Measurements from ENCODE around the gene DNMT1. TPM values are rescaled to one million over a fixed set of nuclear protein-coding genes. Genes with fewer than 3 reads are reported as not detected.
A peak's percentile ranks its signal among the peaks of the same experiment; 100 is the strongest.

Gene DNMT1
- total RNA-seq, 2 experiments from 2014 or later: 314 to 331 TPM

DNA sequence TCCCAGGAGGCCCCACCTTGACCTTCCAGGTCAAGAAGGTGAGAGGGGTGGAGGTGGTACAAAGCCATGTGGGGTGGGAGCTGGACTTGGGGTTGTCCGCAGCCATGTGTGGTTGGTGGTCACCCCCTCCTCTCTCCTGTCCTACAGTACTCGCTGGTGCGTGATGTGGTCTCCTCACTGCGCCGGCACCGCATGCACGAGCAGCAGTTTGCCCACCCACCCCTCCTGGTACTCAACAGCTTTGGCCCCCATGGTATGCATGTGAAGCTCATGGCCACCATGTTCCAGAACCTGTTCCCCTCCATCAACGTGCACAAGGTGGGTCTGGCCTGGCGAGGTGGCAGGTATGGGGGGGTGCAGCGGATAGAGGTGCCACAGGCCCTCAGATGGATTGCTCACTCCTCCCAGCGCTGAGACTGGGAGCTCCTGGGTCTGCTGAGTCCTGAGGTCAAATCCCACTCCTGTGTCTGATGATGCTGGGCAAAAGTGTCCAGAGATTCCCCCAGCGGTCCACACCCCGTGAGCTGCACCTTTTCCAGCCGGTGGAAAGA is 86.9 kb downstream of the DNMT1 start:
- no peak for DNase-seq
- Mint-ChIP-seq H3K27me3 (no peaks in the 10 kb centered on the region), H3K27ac (peak overlapping the region; percentile 69), H3K36me3 (ENCODE audit: low read depth) (peaks cover 55% of the 10 kb centered on the region), H3K9me3 (no peaks in the 10 kb centered on the region), H3K4me1 (peaks cover 82% of the 10 kb centered on the region), H3K4me3 (peak overlapping the region; percentile 88)
- ChIA-PET POLR2A (interaction anchor here (1.1 to 7.8 kb wide), 3 partner anchors 8 to 35 kb away, joined by 6 to 96 read pairs (median 14); partner anchors contain the start of genes EIF3G and P2RY11), CTCF (interaction anchor here (1.1 to 9.3 kb wide), 5 partner anchors 10 to 281 kb away, joined by 3 to 72 read pairs (median 5); partner anchors contain the start of gene EIF3G)

DNA sequence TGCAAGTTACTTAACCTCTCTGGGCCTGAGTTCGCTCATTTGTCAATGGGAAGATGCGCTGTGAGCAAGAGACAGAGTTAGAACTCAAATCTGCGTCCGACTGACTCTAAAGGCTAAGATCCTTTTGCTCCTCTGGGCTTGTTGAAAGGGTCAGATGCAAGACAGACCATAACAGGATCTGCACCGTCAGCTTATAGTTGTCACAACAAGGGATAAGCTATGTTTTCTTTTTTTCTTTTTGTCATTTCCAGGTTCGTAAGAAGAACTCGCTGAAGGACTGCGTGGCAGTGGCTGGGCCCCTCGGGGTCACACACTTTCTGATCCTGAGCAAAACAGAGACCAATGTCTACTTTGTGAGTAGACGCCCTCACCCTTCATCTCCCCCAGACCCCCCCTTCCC is 87.5 kb downstream of the DNMT1 start:
- H3K36me3 Mint-ChIP-seq (ENCODE audit: low read depth): peaks cover 49% of the 10 kb centered on the region
- ChIA-PET POLR2A (interaction anchor here (1.1 to 7.8 kb wide), 4 partner anchors 9 to 129 kb away, joined by 4 to 96 read pairs (median 10); partner anchors contain the start of genes EIF3G and P2RY11), CTCF (interaction anchor here (1.1 to 9.3 kb wide), 4 partner anchors 10 to 175 kb away, joined by 3 to 72 read pairs (median 5); partner anchors contain the start of gene EIF3G)
- no peak for DNase-seq
- peak overlapping the region; percentile 88 for H3K4me3 Mint-ChIP-seq
- peak overlapping the region; percentile 69 for H3K27ac Mint-ChIP-seq
- H3K4me1 Mint-ChIP-seq: peaks cover 82% of the 10 kb centered on the region
- H3K9me3 Mint-ChIP-seq: no peaks in the 10 kb centered on the region
- H3K27me3 Mint-ChIP-seq: no peaks in the 10 kb centered on the region

- ChIA-PET POLR2A (interaction anchor here (0.7 to 7.8 kb wide), 10 partner anchors 10 to 164 kb away, joined by 3 to 96 read pairs (median 4); partner anchors contain the start of genes DNMT1, EIF3G, ICAM1 and P2RY11), CTCF (interaction anchor here (0.6 to 1.6 kb wide), 3 partner anchors 10 to 1122 kb away, joined by 4 to 7 read pairs (median 6); no protein-coding TSS in a partner anchor)
- Mint-ChIP-seq H3K27me3 (no peaks in the 10 kb centered on the region), H3K4me3 (peak within 1 kb of the TSS; percentile 88), H3K27ac (peak within 1 kb of the TSS; percentile 97), H3K36me3 (ENCODE audit: low read depth) (peaks cover 42% of the 10 kb centered on the region), H3K4me1 (peaks cover 79% of the 10 kb centered on the region), H3K9me3 (no peaks in the 10 kb centered on the region)
- peak; percentile 98 for DNase-seq
These were observed 88.4 kb downstream of the DNMT1 start, which contains the start of gene PPAN for GRCh38 chr19:10106100-10106936. Gene PPAN, plus strand, starts transcription at chr19:10106362. Its CDS starts 33 bp downstream, at chr19:10106395.

- peak overlapping the region; percentile 97 for H3K27ac Mint-ChIP-seq
- peak overlapping the region; percentile 88 for H3K4me3 Mint-ChIP-seq
- ChIA-PET POLR2A (interaction anchor here (0.8 to 7.8 kb wide), 9 partner anchors 10 to 165 kb away, joined by 3 to 96 read pairs (median 5); partner anchors contain the start of genes DNMT1, EIF3G, ICAM1 and P2RY11), CTCF (interaction anchor here (1.3 kb wide), 1 partner anchor 9 kb away, joined by 7 read pairs; no protein-coding TSS in a partner anchor)
- H3K4me1 Mint-ChIP-seq: peaks cover 76% of the 10 kb centered on the region
- DNase-seq: peak; percentile 73
- H3K9me3 Mint-ChIP-seq: no peaks in the 10 kb centered on the region
- H3K27me3 Mint-ChIP-seq: no peaks in the 10 kb centered on the region
- peaks cover 38% of the 10 kb centered on the region for H3K36me3 Mint-ChIP-seq (ENCODE audit: low read depth)
These were observed 89.1 kb downstream of the DNMT1 start for GRCh38 chr19:10105509-10106099.

GRCh38 chr19:10104665-10105508 is 89.9 kb downstream of the DNMT1 start:
- H3K27me3 Mint-ChIP-seq: no peaks in the 10 kb centered on the region
- ChIA-PET POLR2A (interaction anchor here (0.9 to 7.8 kb wide), 10 partner anchors 9 to 166 kb away, joined by 3 to 96 read pairs (median 4); partner anchors contain the start of genes DNMT1, EIF3G, ICAM1 and P2RY11), CTCF (interaction anchor here (0.6 to 1.5 kb wide), 9 partner anchors 8 to 312 kb away, joined by 3 to 8 read pairs (median 3); no protein-coding TSS in a partner anchor)
- H3K9me3 Mint-ChIP-seq: no peaks in the 10 kb centered on the region
- DNase-seq: peak; percentile 91
- H3K27ac Mint-ChIP-seq: peak overlapping the region; percentile 97
- peaks cover 72% of the 10 kb centered on the region for H3K4me1 Mint-ChIP-seq
- peaks cover 32% of the 10 kb centered on the region for H3K36me3 Mint-ChIP-seq (ENCODE audit: low read depth)
- peak overlapping the region; percentile 88 for H3K4me3 Mint-ChIP-seq

DNA sequence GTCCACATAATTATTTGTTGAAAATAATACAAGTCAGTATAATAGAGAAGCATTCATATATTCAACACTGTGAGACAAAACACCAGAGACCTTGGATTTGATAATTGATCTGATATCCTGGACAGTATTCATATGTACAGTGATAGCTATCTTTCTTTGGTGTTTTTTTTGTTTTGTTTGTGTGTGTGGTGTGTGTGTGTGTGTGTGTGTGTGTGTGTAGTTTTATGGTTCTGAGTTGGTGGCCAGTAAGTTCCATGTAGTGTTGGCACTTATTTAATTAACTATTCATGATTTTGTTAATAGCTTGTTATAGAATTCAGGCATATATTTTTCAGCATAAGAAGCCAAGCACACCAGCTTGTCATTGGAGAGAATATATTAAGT is 90.6 kb downstream of the DNMT1 start:
- CTCF ChIA-PET: interaction anchor here (0.7 to 1.5 kb wide), 9 partner anchors 8 to 313 kb away, joined by 3 to 8 read pairs (median 3); no protein-coding TSS in a partner anchor
- no peak for DNase-seq
- POLR2A ChIA-PET: interaction anchor here (0.7 to 7.8 kb wide), 8 partner anchors 8 to 229 kb away, joined by 3 to 96 read pairs (median 4); partner anchors contain the start of genes EIF3G, ICAM1, P2RY11 and RAVER1
- Mint-ChIP-seq H3K9me3 (no peaks in the 10 kb centered on the region), H3K27me3 (no peaks in the 10 kb centered on the region), H3K4me3 (no peak overlapping the region), H3K36me3 (ENCODE audit: low read depth) (peaks cover 24% of the 10 kb centered on the region), H3K27ac (peak overlapping the region; percentile 97), H3K4me1 (peaks cover 69% of the 10 kb centered on the region)

GRCh38 chr19:10102787-10103236 is 91.9 kb downstream of the DNMT1 start:
- ChIA-PET CTCF (interaction anchor here (0.9 to 2.0 kb wide), 5 partner anchors 10 to 325 kb away, joined by 3 to 8 read pairs (median 4); no protein-coding TSS in a partner anchor), POLR2A (interaction anchor here (0.7 to 7.8 kb wide), 2 partner anchors 13 to 525 kb away, joined by 3 to 96 read pairs; partner anchors contain the start of genes EIF3G and P2RY11)
- Mint-ChIP-seq H3K4me1 (peaks cover 68% of the 10 kb centered on the region), H3K4me3 (no peak overlapping the region), H3K9me3 (no peaks in the 10 kb centered on the region), H3K27ac (peak overlapping the region; percentile 88), H3K36me3 (ENCODE audit: low read depth) (peaks cover 12% of the 10 kb centered on the region), H3K27me3 (no peaks in the 10 kb centered on the region)
- DNase-seq: no peak

DNA sequence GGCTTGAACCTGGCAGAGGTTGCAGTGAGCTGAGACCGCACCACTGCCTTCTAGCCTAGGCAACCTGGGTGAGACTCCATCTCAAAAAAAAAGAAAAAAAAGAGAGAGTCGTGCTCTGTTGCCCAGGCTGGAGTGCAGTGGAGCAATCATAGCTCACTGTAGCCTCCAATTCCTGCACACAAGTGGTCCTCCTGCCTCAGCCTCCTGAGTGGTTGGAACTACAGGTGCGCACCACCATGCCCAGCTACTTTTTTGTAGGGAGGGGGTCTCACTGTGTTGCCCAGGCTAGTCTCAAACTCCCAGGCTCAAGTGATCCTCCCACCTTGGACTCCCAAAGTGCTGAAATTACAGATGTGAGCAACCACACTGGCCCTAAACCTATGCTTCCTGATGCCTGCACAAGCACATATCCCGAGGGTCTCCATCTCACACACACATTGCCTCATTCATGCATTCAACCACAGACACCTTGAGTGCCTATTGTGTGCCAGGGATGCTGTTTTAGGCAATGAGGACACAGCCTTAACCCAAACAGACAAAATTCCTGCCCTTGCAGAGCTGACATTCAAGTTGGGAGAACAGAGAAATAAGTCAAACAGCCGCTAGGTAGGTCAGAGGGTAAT is 94.5 kb downstream of the DNMT1 start:
- H3K36me3 Mint-ChIP-seq (ENCODE audit: low read depth): peaks cover 2% of the 10 kb centered on the region
- peaks cover 4% of the 10 kb centered on the region for H3K9me3 Mint-ChIP-seq
- H3K4me1 Mint-ChIP-seq: peaks cover 58% of the 10 kb centered on the region
- no peaks in the 10 kb centered on the region for H3K27me3 Mint-ChIP-seq
- H3K27ac Mint-ChIP-seq: peak overlapping the region; percentile 21
- CTCF ChIA-PET: interaction anchor here (0.7 to 1.5 kb wide), 6 partner anchors 13 to 311 kb away, joined by 3 to 12 read pairs (median 4); partner anchors contain the start of gene PIN1
- no peak overlapping the region for H3K4me3 Mint-ChIP-seq
- POLR2A ChIA-PET: interaction anchor here (0.9 to 1.0 kb wide), 3 partner anchors 13 to 17 kb away, joined by 3 read pairs; no protein-coding TSS in a partner anchor
- DNase-seq: no peak

DNA sequence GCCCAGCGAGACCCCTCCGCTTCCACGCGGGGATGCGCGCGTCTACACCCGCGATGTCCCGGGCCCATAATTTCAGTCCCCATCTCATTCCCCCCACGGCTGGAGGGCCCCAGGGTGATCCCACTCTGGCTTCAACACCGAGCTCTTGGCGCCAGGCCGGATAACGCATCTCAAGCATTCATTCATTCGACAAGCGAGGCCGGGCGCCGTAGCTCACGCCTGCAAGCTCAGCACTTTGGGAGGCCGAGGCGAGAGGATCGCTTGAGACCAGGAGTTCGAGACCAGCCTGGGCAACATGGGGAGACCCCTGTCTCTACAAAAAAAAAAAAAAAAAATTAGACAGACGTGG is 98.2 kb downstream of the DNMT1 start:
- CTCF ChIA-PET: interaction anchor here (1.0 to 3.6 kb wide), 10 partner anchors 8 to 262 kb away, joined by 3 to 72 read pairs (median 4); partner anchors contain the start of genes P2RY11, PIN1 and PPAN
- no peak for DNase-seq
- Mint-ChIP-seq H3K4me3 (peak overlapping the region; percentile 35), H3K9me3 (peaks cover 4% of the 10 kb centered on the region), H3K27me3 (no peaks in the 10 kb centered on the region), H3K4me1 (peaks cover 38% of the 10 kb centered on the region), H3K27ac (no peak overlapping the region), H3K36me3 (ENCODE audit: low read depth) (peaks cover 31% of the 10 kb centered on the region)
- POLR2A ChIA-PET: interaction anchor here (0.6 to 4.8 kb wide), 9 partner anchors 9 to 174 kb away, joined by 3 to 52 read pairs (median 9); partner anchors contain the start of genes EIF3G, ICAM1, P2RY11 and PPAN

GRCh38 chr19:10095948-10096614 is 98.7 kb downstream of the DNMT1 start:
- H3K4me1 Mint-ChIP-seq: peaks cover 36% of the 10 kb centered on the region
- H3K9me3 Mint-ChIP-seq: peaks cover 4% of the 10 kb centered on the region
- no peaks in the 10 kb centered on the region for H3K27me3 Mint-ChIP-seq
- ChIA-PET CTCF (interaction anchor here (0.9 to 3.6 kb wide), 11 partner anchors 8 to 261 kb away, joined by 3 to 72 read pairs (median 4); partner anchors contain the start of genes P2RY11, PIN1 and PPAN), POLR2A (interaction anchor here (0.6 to 4.8 kb wide), 11 partner anchors 9 to 175 kb away, joined by 3 to 52 read pairs (median 6); partner anchors contain the start of genes EIF3G, ICAM1, P2RY11 and PPAN)
- peak overlapping the region; percentile 23 for H3K27ac Mint-ChIP-seq
- H3K4me3 Mint-ChIP-seq: peak overlapping the region; percentile 35
- H3K36me3 Mint-ChIP-seq (ENCODE audit: low read depth): peaks cover 35% of the 10 kb centered on the region
- peak; percentile 92 for DNase-seq

All from activated CD4-positive, alpha-beta memory T cell treated with anti-CD3 and anti-CD28 coated beads, Interleukin-2, amount 10 ng/mL, durations not matched to agents 7 days and 5 days (primary cell).